ENCODE measurements around the gene EFHC1. TPM values are rescaled to one million over a fixed set of nuclear protein-coding genes. Genes with fewer than 3 reads are reported as not detected.

The EFHC1 gene
- total and polyA plus RNA-seq, 8 donors = 7.2 to 54.3 (median 35.5) TPM

DNA sequence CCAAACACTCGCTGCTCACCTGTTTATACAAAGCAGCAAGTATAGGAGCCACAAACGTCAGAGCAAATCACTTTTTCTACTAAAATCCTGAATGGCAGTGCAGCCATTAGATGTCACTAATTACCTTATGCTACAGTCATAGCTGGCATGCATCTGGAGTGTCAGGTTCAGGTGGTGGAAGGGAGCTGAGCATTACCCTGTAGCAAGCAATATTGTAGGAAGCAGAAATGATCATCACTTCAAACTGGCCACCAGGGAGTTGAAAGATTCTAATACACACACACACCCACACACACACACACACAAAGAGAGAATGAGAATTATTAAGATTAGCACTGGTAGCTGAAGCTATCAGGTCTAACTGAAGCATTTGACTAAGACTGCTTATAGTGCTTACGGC is 75.8 kb downstream of the EFHC1 start:
- H3K4me1 ChIP-seq = peaks cover 0 to 26% (median 11%) of the 10 kb centered on the region in 4 donors
- H3K27me3 ChIP-seq = no peaks in the 10 kb centered on the region
- H3K9me3 ChIP-seq = peaks cover 0 to 5% (median 0%) of the 10 kb centered on the region in 4 donors
- no peak for DNase-seq
- H3K4me3 ChIP-seq = no peak overlapping the region
- no peak overlapping the region for H3K27ac ChIP-seq
- peaks cover 0 to 4% (median 0%) of the 10 kb centered on the region in 4 donors for H3K36me3 ChIP-seq
- TF ChIP-seq POLR2AphosphoS5 (IDR thresholded peaks at IDR 0.05) = no peak
- TF ChIP-seq, protein P1, sequence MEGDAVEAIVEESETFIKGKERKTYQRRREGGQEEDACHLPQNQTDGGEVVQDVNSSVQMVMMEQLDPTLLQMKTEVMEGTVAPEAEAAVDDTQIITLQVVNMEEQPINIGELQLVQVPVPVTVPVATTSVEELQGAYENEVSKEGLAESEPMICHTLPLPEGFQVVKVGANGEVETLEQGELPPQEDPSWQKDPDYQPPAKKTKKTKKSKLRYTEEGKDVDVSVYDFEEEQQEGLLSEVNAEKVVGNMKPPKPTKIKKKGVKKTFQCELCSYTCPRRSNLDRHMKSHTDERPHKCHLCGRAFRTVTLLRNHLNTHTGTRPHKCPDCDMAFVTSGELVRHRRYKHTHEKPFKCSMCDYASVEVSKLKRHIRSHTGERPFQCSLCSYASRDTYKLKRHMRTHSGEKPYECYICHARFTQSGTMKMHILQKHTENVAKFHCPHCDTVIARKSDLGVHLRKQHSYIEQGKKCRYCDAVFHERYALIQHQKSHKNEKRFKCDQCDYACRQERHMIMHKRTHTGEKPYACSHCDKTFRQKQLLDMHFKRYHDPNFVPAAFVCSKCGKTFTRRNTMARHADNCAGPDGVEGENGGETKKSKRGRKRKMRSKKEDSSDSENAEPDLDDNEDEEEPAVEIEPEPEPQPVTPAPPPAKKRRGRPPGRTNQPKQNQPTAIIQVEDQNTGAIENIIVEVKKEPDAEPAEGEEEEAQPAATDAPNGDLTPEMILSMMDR (IDR thresholded peaks at IDR 0.05) = no peak
- no peak for TF ChIP-seq POLR2A (IDR thresholded peaks at IDR 0.05)
- TF ChIP-seq EP300 (IDR thresholded peaks at IDR 0.05) = no peak
- 61 to 66% (median 64%) methylated on average over 3 of the region's 3 CpGs for WGBS, 5 donors
- intact Hi-C loops (cut with DNase I; ENCODE audit: low total_unique reads) = loop anchor here (10.0 kb wide), 1 partner anchor 71 kb away; the partner anchor contains the start of gene EFHC1

DNA sequence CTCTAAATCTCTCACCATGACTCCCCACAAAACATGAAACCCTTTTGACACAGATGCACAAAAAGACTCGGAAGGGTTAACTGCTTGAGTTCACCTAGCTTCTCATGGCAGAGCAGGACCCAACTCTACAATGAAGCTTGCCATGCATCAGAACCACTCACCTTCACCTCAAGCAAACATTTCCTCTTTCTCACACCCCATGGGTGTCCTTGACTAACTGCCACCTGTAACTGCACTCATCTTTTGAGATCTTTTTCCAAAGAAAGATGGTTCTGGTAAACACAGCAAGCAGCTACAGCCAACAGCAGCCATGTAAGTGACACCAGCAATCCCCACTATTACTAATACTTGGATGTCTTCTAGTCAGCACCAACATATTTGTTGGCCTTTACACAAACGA is 76.5 kb downstream of the EFHC1 start:
- WGBS, 5 donors = 85 to 89% (median 87%) methylated on average over 2 of the region's 2 CpGs
- no peak for DNase-seq
- TF ChIP-seq, protein P1 (IDR thresholded peaks at IDR 0.05) = no peak
- no peak for TF ChIP-seq EP300 (IDR thresholded peaks at IDR 0.05)
- no peak for TF ChIP-seq POLR2AphosphoS5 (IDR thresholded peaks at IDR 0.05)
- no peak for TF ChIP-seq POLR2A (IDR thresholded peaks at IDR 0.05)
- Histone ChIP-seq H3K4me3 (no peak overlapping the region), H3K36me3 (peaks cover 0 to 6% (median 3%) of the 10 kb centered on the region in 4 donors), H3K4me1 (peaks cover 0 to 26% (median 11%) of the 10 kb centered on the region in 4 donors), H3K27me3 (no peaks in the 10 kb centered on the region), H3K27ac (peak overlapping the region in 1 of 5 donors; percentile 14), H3K9me3 (peaks cover 0 to 5% (median 0%) of the 10 kb centered on the region in 4 donors)
- intact Hi-C loops (cut with DNase I; ENCODE audit: low total_unique reads) = loop anchor here (10.0 kb wide), 1 partner anchor 72 kb away; the partner anchor contains the start of gene EFHC1

- no peaks in the 10 kb centered on the region for H3K27me3 ChIP-seq
- no peak overlapping the region for H3K4me3 ChIP-seq
- intact Hi-C loops (cut with DNase I; ENCODE audit: low total_unique reads) = loop anchor here (10.0 kb wide), 1 partner anchor 73 kb away; the partner anchor contains the start of gene EFHC1
- H3K27ac ChIP-seq = peak overlapping the region in 2 of 5 donors; percentile 53 to 56
- H3K36me3 ChIP-seq = peaks cover 0 to 18% (median 15%) of the 10 kb centered on the region in 4 donors
- DNase-seq = no peak
- H3K4me1 ChIP-seq = peaks cover 0 to 28% (median 13%) of the 10 kb centered on the region in 4 donors
- no peak for TF ChIP-seq POLR2A (IDR thresholded peaks at IDR 0.05)
- TF ChIP-seq POLR2AphosphoS5 (IDR thresholded peaks at IDR 0.05) = no peak
- TF ChIP-seq, protein P1 (IDR thresholded peaks at IDR 0.05) = no peak
- TF ChIP-seq EP300 (IDR thresholded peaks at IDR 0.05) = no peak
- 65 to 71% (median 67%) methylated on average over 14 of the region's 14 CpGs for whole genome bisulfite sequencing, 5 donors
- peaks cover 0 to 5% (median 0%) of the 10 kb centered on the region in 4 donors for H3K9me3 ChIP-seq
These were observed 77.7 kb downstream of the EFHC1 start for GRCh38 chr6:52497652-52498408.

GRCh38 chr6:52498538-52499017 is 78.4 kb downstream of the EFHC1 start:
- Histone ChIP-seq H3K36me3 (peaks cover 0 to 23% (median 22%) of the 10 kb centered on the region in 4 donors), H3K9me3 (peaks cover 0 to 5% (median 0%) of the 10 kb centered on the region in 4 donors), H3K27me3 (no peaks in the 10 kb centered on the region), H3K27ac (peak overlapping the region in 4 of 5 donors; percentile 3 to 56 (median 38)), H3K4me3 (no peak overlapping the region), H3K4me1 (peaks cover 5 to 35% (median 20%) of the 10 kb centered on the region in 4 donors)
- TF ChIP-seq, protein P1 (IDR thresholded peaks at IDR 0.05) = no peak
- no peak for TF ChIP-seq POLR2A (IDR thresholded peaks at IDR 0.05)
- TF ChIP-seq EP300 (IDR thresholded peaks at IDR 0.05) = no peak
- TF ChIP-seq POLR2AphosphoS5 (IDR thresholded peaks at IDR 0.05) = no peak
- 77 to 90% (median 86%) methylated on average over 11 of the region's 11 CpGs for WGBS, 5 donors
- no peak for DNase-seq
- intact Hi-C loops (cut with DNase I; ENCODE audit: low total_unique reads) = loop anchor here (10.0 kb wide), 1 partner anchor 74 kb away; the partner anchor contains the start of gene EFHC1
